SW480 (cell line): Measurements from ENCODE around the gene CPNE5.

Source experiments
- DNase-seq: peaks from one replicate; pipeline ENCODE4 v3.0.0-alpha.2; 2016; ENCODE audit warnings: low spot score

The CPNE5 gene

GRCh38 chr6:36760685-36761435 is 78.4 kb downstream of the CPNE5 start:
- DNase-seq = no peak

- DNase-seq = peak; percentile 55
Observed at GRCh38 chr6:36759148-36759759, 80.0 kb downstream of the CPNE5 start.

DNA sequence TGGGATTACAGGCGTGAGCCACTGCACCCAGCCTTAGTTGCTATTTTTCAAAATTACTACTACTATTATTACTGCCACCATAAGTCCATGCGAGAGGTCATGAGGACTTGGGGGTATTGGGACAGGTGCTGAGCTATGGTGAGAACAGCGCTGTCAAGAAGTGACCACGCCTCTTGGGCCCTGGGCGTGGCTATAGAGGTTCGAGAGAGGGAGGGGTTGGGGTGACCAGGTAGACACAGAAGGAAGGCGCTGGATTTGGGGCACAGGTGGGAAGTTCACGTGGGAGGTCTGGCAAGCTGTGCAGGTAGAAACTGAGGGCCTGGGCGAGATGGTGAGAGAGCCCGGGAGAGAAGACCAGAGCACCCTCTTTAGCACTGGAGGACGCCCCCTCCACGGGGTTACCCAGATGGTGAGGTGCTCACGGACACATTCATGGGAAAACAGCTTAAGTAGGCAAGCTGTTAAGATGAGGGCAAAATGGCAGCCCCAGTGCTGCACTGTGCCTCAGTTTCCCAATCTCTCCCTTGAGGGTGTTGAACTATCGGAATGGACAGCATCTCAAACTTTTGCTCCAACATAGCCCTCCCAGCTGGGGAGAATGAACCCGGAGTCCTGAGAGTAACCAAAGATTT is 80.6 kb downstream of the CPNE5 start:
- DNase-seq = no peak

- no peak for DNase-seq
Observed at GRCh38 chr6:36757943-36758508, 81.2 kb downstream of the CPNE5 start.

GRCh38 chr6:36757206-36757605 is 82.0 kb downstream of the CPNE5 start:
- DNase-seq = no peak

DNA sequence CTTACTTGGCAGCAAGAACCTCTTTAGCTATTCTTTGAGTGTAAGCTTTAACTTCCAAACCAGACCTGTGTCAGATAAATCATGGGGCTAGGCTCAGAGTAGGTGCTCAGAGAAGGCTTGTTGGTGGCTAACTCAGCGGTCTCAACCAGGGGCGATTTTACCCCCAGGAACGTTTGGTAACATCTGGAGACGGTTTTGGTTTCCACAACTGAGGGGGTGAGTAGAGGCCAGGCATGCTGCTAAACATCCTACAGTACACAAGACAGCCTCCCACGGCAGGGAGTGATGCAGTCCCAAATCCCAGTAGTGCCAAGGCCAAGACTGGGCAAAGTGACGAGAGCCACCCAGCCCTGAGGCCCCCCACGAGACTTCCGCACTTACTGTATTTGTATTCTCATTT is 82.5 kb downstream of the CPNE5 start:
- DNase-seq = no peak

- DNase-seq = no peak
Observed at GRCh38 chr6:36755435-36756348, 83.6 kb downstream of the CPNE5 start.

- DNase-seq = no peak
Observed at GRCh38 chr6:36754582-36755434, 84.4 kb downstream of the CPNE5 start.

DNA sequence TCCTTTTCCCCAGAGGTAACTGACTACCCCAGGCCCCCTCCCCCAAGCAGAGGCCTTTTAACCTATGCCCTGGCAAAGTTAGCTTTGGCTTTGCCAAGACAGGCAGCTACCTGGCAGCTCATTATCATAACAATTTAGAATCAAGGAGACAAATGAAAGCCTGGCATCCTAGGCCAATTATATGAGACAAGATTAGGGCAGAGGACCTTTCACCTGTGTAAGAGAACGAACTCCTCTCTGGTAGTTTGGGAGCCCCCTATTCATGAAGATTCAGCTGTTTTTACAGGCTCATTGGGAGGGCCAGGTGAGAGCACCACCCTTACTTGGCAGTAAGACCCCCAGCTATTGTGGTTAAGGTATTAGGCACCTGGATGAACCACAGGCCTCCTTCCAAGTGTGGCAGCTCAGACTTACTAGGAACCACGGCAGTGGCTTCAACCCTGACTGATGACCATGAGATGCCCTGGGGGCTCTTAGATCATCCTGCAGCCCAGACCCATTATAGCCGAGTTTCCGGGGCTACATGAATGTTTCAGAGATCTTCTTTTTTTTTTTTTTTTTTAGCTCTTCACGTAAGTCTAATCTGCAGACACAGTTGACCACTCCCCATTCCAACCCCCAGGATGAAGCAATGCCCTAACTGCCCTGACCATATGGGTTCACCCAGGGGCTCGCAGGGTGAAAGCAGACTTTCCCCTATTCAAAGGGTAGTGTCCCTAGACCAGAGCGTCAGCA is 85.4 kb downstream of the CPNE5 start:
- DNase-seq = no peak

GRCh38 chr6:36752886-36753506 is 86.2 kb downstream of the CPNE5 start:
- DNase-seq = peak; percentile 11

GRCh38 chr6:36752187-36752885 is 86.9 kb downstream of the CPNE5 start:
- no peak for DNase-seq

DNA sequence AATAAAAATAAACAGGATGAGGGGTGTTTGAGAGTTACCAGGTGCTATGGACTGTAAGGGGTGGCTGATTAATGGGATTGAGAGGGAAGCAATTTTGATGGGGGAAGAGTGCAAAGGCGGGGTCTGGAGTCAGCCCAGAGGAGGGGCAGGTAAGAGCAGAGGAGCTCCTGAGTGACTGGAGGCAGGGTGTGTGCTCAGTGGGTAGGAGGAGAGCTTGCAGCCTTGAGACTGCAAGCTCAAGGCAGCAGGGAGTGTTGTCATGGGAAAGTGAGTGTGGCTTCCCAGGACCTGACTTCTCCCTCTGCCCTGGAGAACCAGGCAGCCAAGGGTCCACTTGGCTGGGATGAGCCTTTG is 87.4 kb downstream of the CPNE5 start:
- no peak for DNase-seq

DNA sequence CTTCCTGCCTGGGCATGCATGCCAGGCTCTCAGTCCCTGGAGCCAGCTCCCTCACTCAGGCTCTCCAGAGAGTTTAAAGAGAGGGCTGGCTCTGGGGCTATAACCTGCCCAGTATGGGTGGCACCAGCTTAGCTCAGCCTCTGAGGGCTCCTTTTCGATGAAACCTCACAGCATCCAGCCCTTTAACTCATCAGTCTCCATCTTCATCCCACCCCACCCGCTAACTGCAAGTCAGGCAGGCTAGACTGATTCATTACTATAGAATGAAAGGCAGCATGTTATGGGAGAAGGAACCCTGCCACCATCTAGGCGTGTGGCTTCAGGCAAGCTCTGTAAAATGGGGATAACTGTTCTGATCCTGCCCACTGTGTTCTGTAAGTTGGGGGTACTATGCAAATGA is 88.2 kb downstream of the CPNE5 start:
- DNase-seq = no peak

GRCh38 chr6:36749829-36750489 is 89.3 kb downstream of the CPNE5 start:
- no peak for DNase-seq

- DNase-seq = no peak
Observed at GRCh38 chr6:36746251-36746650, 93.0 kb downstream of the CPNE5 start.

GRCh38 chr6:36745836-36746235 is 93.4 kb downstream of the CPNE5 start:
- DNase-seq = no peak

GRCh38 chr6:36745283-36745682 is 94.0 kb downstream of the CPNE5 start:
- no peak for DNase-seq

DNA sequence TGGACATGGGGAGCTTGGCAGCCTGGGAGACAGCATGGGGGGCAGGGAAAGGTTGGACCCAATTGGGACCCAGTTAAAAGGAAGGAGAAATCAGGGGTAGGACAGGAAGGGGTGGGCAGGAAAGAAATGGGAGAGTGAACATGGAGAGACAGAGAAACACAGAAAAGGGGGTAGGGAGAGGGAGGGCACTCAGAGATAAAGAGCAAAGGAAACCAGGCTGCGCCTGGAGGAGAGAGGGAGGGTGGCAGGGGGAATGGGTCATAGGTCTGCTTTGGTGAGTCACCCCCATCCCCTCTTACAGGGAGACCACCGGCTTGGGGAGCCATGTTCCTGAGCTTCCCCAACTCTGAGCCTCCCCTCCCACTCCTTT is 95.0 kb downstream of the CPNE5 start:
- DNase-seq = no peak
